H1 (cell line): ENCODE measurements around the gene MCF2L. TPM values are rescaled to one million over a fixed set of nuclear protein-coding genes. Genes with fewer than 3 reads are reported as not detected.

Source experiments
- CTCF ChIP-seq, 3 experiments: IDR thresholded peaks; 1 replicate in 2 of 3; 2 replicates in 1 of 3; pipeline versions ENCODE4 v1.5.1 to v1.6.1; 2011; ENCODE audit warnings: low read length in 3 of 3, mild to moderate bottlenecking in 3 of 3, inconsistent platforms in 2 of 3, low read depth in 1 of 3, moderate library complexity in 1 of 3; ENCODE audit not compliant: insufficient read depth in 1 of 3; ENCODE audit errors: control extremely low read depth in 1 of 3
- EZH2 ChIP-seq: fragments of 200-600 bp; sonication (generic); IDR thresholded peaks from 2 replicates; pipeline ENCODE4 v1.7.1; 2012; ENCODE audit warnings: low read depth, mild to moderate bottlenecking, moderate library complexity, low read length, inconsistent platforms; ENCODE audit not compliant: severe bottlenecking
- polyA plus RNA-seq, 7 experiments: library from polyadenylated mRNA; depleted of rRNA in 3 of 7; stranded (reverse) in 5 of 7; unstranded in 2 of 7; fragments of >200 nt in 5 of 7; fragments of 200-250 nt in 2 of 7; gene quantifications; 1 replicate in 5 of 7; 2 replicates in 1 of 7; 4 replicates in 1 of 7; pipeline versions ENCODE4 v1.2.1 to v1.2.3, GENCODE V29; 2011 to 2013; ENCODE audit warnings: missing spikeins in 2 of 7, mixed read lengths in 2 of 7
- total RNA-seq: library from RNA; stranded (reverse); fragmentation: NEBNext Ultra II Directional; extraction: Animal tissue kit (Norgen Biotek cat#: 25700); gene quantifications from 2 replicates; pipeline ENCODE4 v1.2.1, GENCODE V29; 2021

The MCF2L gene
- total and polyA plus RNA-seq, 2 of the 8 experiments (the other 6 are each of a cell fraction or from before 2014, with no cell fraction given) = 10.1 to 24.4 TPM

GRCh38 chr13:112928972-112929782, 39.8 kb upstream of the MCF2L start (continued):
- TF ChIP-seq CTCF (IDR thresholded peaks at IDR 0.05; ENCODE audit: control extremely low read depth in 1 of 3, insufficient read depth in 1 of 3, low read depth in 1 of 3, low read length in 3 of 3) = no peak
- TF ChIP-seq EZH2 = no peak
- TF ChIP-seq, all 59 proteins: peak for 0
